Measurements from ENCODE around the gene F11R.
"Not testable (repeated sequence)": the region's sequence is repeated elsewhere in the genome, so short reads cannot be mapped to it uniquely, and the experiment has no call there.

F11R gene

GRCh38 chr1:161020509-161021164 lies at the start of gene F11R:
TSS of gene F11R (minus strand) at chr1:161021152. CDS start at chr1:161021073, 79 bp downstream.
- 0 out of 2 replicates have a peak, but pooled peaks have one; percentile 9 for TF ChIP-seq CTCF (IDR thresholded peaks at IDR 0.05)
- TF ChIP-seq ZFX (IDR thresholded peaks at IDR 0.05; ENCODE audit: borderline replicate concordance) = no peak
- H3K27ac ChIP-seq = peak within 1 kb of the TSS; percentile 90

- TF ChIP-seq ZFX (IDR thresholded peaks at IDR 0.05; ENCODE audit: borderline replicate concordance) (no peak), CTCF (IDR thresholded peaks at IDR 0.05) (no peak)
- H3K27ac ChIP-seq = no peak within 1 kb of the TSS
These were observed 48.8 kb upstream of the F11R start, which contains the start of gene ARHGAP30 for GRCh38 chr1:161069731-161070270. TSS of gene ARHGAP30 (minus strand) at chr1:161069891. CDS start at chr1:161069624, 267 bp downstream.

GRCh38 chr1:161069241-161069640 lies 48.3 kb upstream of the F11R start:
- H3K27ac ChIP-seq = no peak overlapping the region
- TF ChIP-seq ZFX (IDR thresholded peaks at IDR 0.05; ENCODE audit: borderline replicate concordance) = no peak
- no peak for TF ChIP-seq CTCF (IDR thresholded peaks at IDR 0.05)

GRCh38 chr1:161068306-161069234 lies 47.6 kb upstream of the F11R start:
- TF ChIP-seq CTCF (IDR thresholded peaks at IDR 0.05) (no peak), ZFX (IDR thresholded peaks at IDR 0.05; ENCODE audit: borderline replicate concordance) (no peak)
- no peak overlapping the region for H3K27ac ChIP-seq

GRCh38 chr1:161066694-161067093 lies 45.7 kb upstream of the F11R start:
- H3K27ac ChIP-seq = no peak overlapping the region
- TF ChIP-seq CTCF (IDR thresholded peaks at IDR 0.05) (no peak), ZFX (IDR thresholded peaks at IDR 0.05; ENCODE audit: borderline replicate concordance) (no peak)

GRCh38 chr1:161065681-161066080 lies 44.7 kb upstream of the F11R start:
- not testable (repeated sequence) for H3K27ac ChIP-seq

GRCh38 chr1:161063936-161064335 lies 43.0 kb upstream of the F11R start:
- H3K27ac ChIP-seq = not testable (repeated sequence)

- TF ChIP-seq CTCF (IDR thresholded peaks at IDR 0.05) (no peak), ZFX (IDR thresholded peaks at IDR 0.05; ENCODE audit: borderline replicate concordance) (no peak)
- H3K27ac ChIP-seq = no peak overlapping the region
These were observed 40.5 kb upstream of the F11R start for GRCh38 chr1:161061419-161061818.

Data from 22Rv1 (cell line).